K562 (cell line): ENCODE data around the gene POLR2L. TPM values are rescaled to one million over a fixed set of nuclear protein-coding genes. Genes with fewer than 3 reads are reported as not detected.
A peak's percentile ranks its signal among the peaks of the same experiment; 100 is the strongest.

Experiments used
- BCLAF1 ChIP-seq, 2 experiments: fragments of 450-650 bp in 1 of 2; IDR thresholded peaks; 2 replicates each; pipeline ENCODE4 v1.6.1; 2011 to 2017; ENCODE audit warnings: low read depth in 2 of 2, antibody characterized with exemption in 1 of 2, borderline replicate concordance in 1 of 2, low read length in 1 of 2, mild to moderate bottlenecking in 1 of 2, mixed read lengths in 1 of 2; ENCODE audit not compliant: control insufficient read depth in 1 of 2
- CBX1 ChIP-seq: sonication (generic); IDR thresholded peaks from 2 replicates; pipeline ENCODE4 v1.6.1; 2016; ENCODE audit warnings: antibody characterized with exemption, low read depth, mild to moderate bottlenecking
- ESRRB ChIP-seq: fragments of 250-450 bp; sonication (Bioruptor Pico); IDR thresholded peaks from 2 replicates; pipeline ENCODE4 v1.5.0; 2020; ENCODE audit warnings: mild to moderate bottlenecking, moderate library complexity, borderline replicate concordance
- KLF16 ChIP-seq: IDR thresholded peaks from 2 replicates; pipeline ENCODE4 v1.6.1; 2016; ENCODE audit warnings: antibody characterized with exemption
- MNT ChIP-seq, 2 experiments: fragments of 450-650 bp; conservative IDR thresholded peaks; 2 replicates each; pipeline ENCODE4 v1.6.1; 2017; ENCODE audit warnings: mild to moderate bottlenecking in 2 of 2, moderate library complexity in 2 of 2
- NRF1 ChIP-seq, 2 experiments: fragments of 450-650 bp; IDR thresholded peaks in 1 of 2; conservative IDR thresholded peaks in 1 of 2; 2 replicates each; pipeline ENCODE4 v1.6.1; 2014; ENCODE audit warnings: mild to moderate bottlenecking in 2 of 2
- PHF21A ChIP-seq: fragments of 450-650 bp; IDR thresholded peaks from 2 replicates; pipeline ENCODE4 v1.6.1; 2017; ENCODE audit warnings: low read depth, borderline replicate concordance
- TSHZ1 ChIP-seq: fragments of 250-450 bp; sonication (Bioruptor Pico); IDR thresholded peaks from 2 replicates; pipeline ENCODE4 v1.4.0; 2020; ENCODE audit warnings: mild to moderate bottlenecking, moderate library complexity
- ZBTB5 ChIP-seq: fragments of 450-650 bp; IDR thresholded peaks from 2 replicates; pipeline ENCODE4 v1.6.1; 2017; ENCODE audit warnings: antibody characterized with exemption
- ZKSCAN1 ChIP-seq: fragments of 150-350 bp; IDR thresholded peaks from 2 replicates; pipeline ENCODE4 v1.6.1; 2016; ENCODE audit warnings: low read depth, low read length
- ZNF277 ChIP-seq: fragments of 250-450 bp; sonication (Bioruptor Pico); IDR thresholded peaks from 2 replicates; pipeline ENCODE4 v1.8.0; 2022; ENCODE audit warnings: inconsistent platforms, mild to moderate bottlenecking, moderate library complexity, borderline replicate concordance
- ZNF398 ChIP-seq: fragments of 250-450 bp; sonication (Bioruptor Pico); IDR thresholded peaks from 2 replicates; pipeline ENCODE4 v1.8.0; 2021; ENCODE audit warnings: moderate library complexity, mild to moderate bottlenecking, inconsistent platforms
- polyA plus RNA-seq, 8 experiments: library from polyadenylated mRNA; depleted of rRNA in 4 of 8; stranded (reverse) in 5 of 8; unstranded in 3 of 8; fragments of >200 nt; fragmentation: Nextera tagmentation in 2 of 8; fragmentation: Illumina TruSeq in 1 of 8; extraction: Ambion mirVana in 2 of 8; extraction: Trizol in 1 of 8; gene quantifications; 2 replicates each; pipeline versions ENCODE4 v1.2.1 to v1.2.3, GENCODE V29; 2011 to 2014; ENCODE audit warnings: inconsistent platforms in 1 of 8, missing spikeins in 1 of 8
- total RNA-seq, 7 experiments: library from RNA; depleted of rRNA in 6 of 7; stranded (reverse); fragments of >200 nt in 6 of 7; fragmentation: Illumina TruSeq in 2 of 7; extraction: Trizol in 2 of 7; gene quantifications; 2 replicates each; pipeline versions ENCODE4 v1.2.1 to v1.2.3, GENCODE V29; 2011 to 2021; ENCODE audit warnings: low replicate concordance in 1 of 7

The POLR2L gene
- total and polyA plus RNA-seq, 9 of the 15 experiments (the other 6 are each of a cell fraction or from before 2014, with no cell fraction given): 38.3 to 688 (median 108) TPM

GRCh38 chr11:832529-833113 is 9.7 kb downstream of the POLR2L start, which contains the start of gene CD151 (continued):
- TF ChIP-seq ZBTB5: no peak
- TF ChIP-seq TSHZ1 (CRISPR knock-in tag): no peak
- no peak for TF ChIP-seq KLF16
- no peak for TF ChIP-seq CBX1
- no peak for TF ChIP-seq BCLAF1 (IDR thresholded peaks at IDR 0.05; ENCODE audit: borderline replicate concordance in 1 of 2, control insufficient read depth in 1 of 2, low read depth in 2 of 2, low read length in 1 of 2)
- no peak for TF ChIP-seq ZKSCAN1
- TF ChIP-seq ESRRB (CRISPR knock-in tag): no peak
- no peak for TF ChIP-seq ZNF277
- TF ChIP-seq ZNF398 (CRISPR knock-in tag): no peak
- no peak for TF ChIP-seq NRF1 (conservative IDR thresholded peaks at IDR 0.05 in 1 of 2, IDR thresholded peaks at IDR 0.05 in 1 of 2)
- peak in 1 of 2 experiments; percentile 31; a peak in 1 of 4 replicates for TF ChIP-seq MNT (conservative IDR thresholded peaks at IDR 0.05)
- no peak for TF ChIP-seq PHF21A
